Measurements from ENCODE around the gene NFYC. TPM values are rescaled to one million over a fixed set of nuclear protein-coding genes. Genes with fewer than 3 reads are reported as not detected.
A peak's percentile ranks its signal among the peaks of the same experiment; 100 is the strongest.

The NFYC gene
- total RNA-seq, 1 experiment from 2014 or later: 46.5 TPM

GRCh38 chr1:40815420-40815819 lies 123.9 kb downstream of the NFYC start:
- TF ChIP-seq GTF2I (CRISPR knock-in tag; conservative IDR thresholded peaks at IDR 0.05): no peak
- TF ChIP-seq SP1 (CRISPR knock-in tag; conservative IDR thresholded peaks at IDR 0.05): no peak
- TF ChIP-seq ATF2 (CRISPR knock-in tag; IDR thresholded peaks at IDR 0.05; ENCODE audit: borderline replicate concordance, low read depth): no peak
- Mint-ChIP-seq H3K27me3 (ENCODE audit: low read depth) (peaks cover 21% of the 10 kb centered on the region), H3K9me3 (no peaks in the 10 kb centered on the region), H3K4me1 (peaks cover 11% of the 10 kb centered on the region; the same call in 1 of the 2 replicates), H3K4me3 (no peak overlapping the region), H3K36me3 (no peaks in the 10 kb centered on the region), H3K27ac (no peak overlapping the region)
- no peak for ATAC-seq
- ChIA-PET CTCF (interaction anchor here (0.6 to 0.9 kb wide), 4 partner anchors 9 to 73 kb away, joined by 3 to 4 read pairs (median 3); no protein-coding TSS in a partner anchor), POLR2A (no interaction called here)
- DNase-seq (ENCODE audit: low spot score): no peak

GRCh38 chr1:40817791-40818263 lies 126.3 kb downstream of the NFYC start:
- ATAC-seq (no peak), DNase-seq (ENCODE audit: low spot score) (no peak)
- TF ChIP-seq TEAD4 (CRISPR knock-in tag; IDR thresholded peaks at IDR 0.05) (no peak), NR1H2 (CRISPR knock-in tag; IDR thresholded peaks at IDR 0.05) (no peak), ZBTB43 (CRISPR knock-in tag; IDR thresholded peaks at IDR 0.05) (0 out of 2 replicates have a peak, but pooled peaks have one; percentile 26)
- H3K27me3 Mint-ChIP-seq (ENCODE audit: low read depth): peaks cover 21% of the 10 kb centered on the region
- H3K36me3 Mint-ChIP-seq: no peaks in the 10 kb centered on the region
- H3K27ac Mint-ChIP-seq: no peak overlapping the region
- ChIA-PET CTCF (interaction anchor here (0.9 to 1.3 kb wide), 3 partner anchors 44 to 131 kb away, joined by 3 read pairs; partner anchors contain the start of gene CITED4), POLR2A (no interaction called here)
- H3K4me3 Mint-ChIP-seq: peak overlapping the region; percentile 68
- no peaks in the 10 kb centered on the region for H3K9me3 Mint-ChIP-seq
- peaks cover 11% of the 10 kb centered on the region; the same call in 1 of the 2 replicates for H3K4me1 Mint-ChIP-seq

GRCh38 chr1:40818264-40818961 lies 126.9 kb downstream of the NFYC start:
- Mint-ChIP-seq H3K27me3 (ENCODE audit: low read depth) (peaks cover 21% of the 10 kb centered on the region), H3K4me1 (peaks cover 11% of the 10 kb centered on the region; the same call in 1 of the 2 replicates), H3K9me3 (no peaks in the 10 kb centered on the region), H3K27ac (no peak overlapping the region), H3K4me3 (peak overlapping the region; percentile 68), H3K36me3 (no peaks in the 10 kb centered on the region)
- ChIA-PET CTCF (interaction anchor here (1.2 to 1.3 kb wide), 4 partner anchors 12 to 134 kb away, joined by 3 to 5 read pairs (median 4); partner anchors contain the start of gene CITED4), POLR2A (no interaction called here)
- ATAC-seq (peak; percentile 96), DNase-seq (ENCODE audit: low spot score) (peak; percentile 97)
- TF ChIP-seq ATF3 (CRISPR knock-in tag; conservative IDR thresholded peaks at IDR 0.05): no peak
- TF ChIP-seq SP1 (CRISPR knock-in tag; conservative IDR thresholded peaks at IDR 0.05): peak; percentile 43; the same call in 1 of the 2 replicates
- TF ChIP-seq ZNF423 (CRISPR knock-in tag; IDR thresholded peaks at IDR 0.05): no peak
- TF ChIP-seq ZNF232 (CRISPR knock-in tag; IDR thresholded peaks at IDR 0.05): 0 out of 2 replicates have a peak, but pooled peaks have one; percentile 68
- TF ChIP-seq CREB1 (CRISPR knock-in tag; IDR thresholded peaks at IDR 0.05): peak; percentile 55; the same call in 1 of the 2 replicates
- TF ChIP-seq ETV6 (CRISPR knock-in tag; IDR thresholded peaks at IDR 0.05): peak; percentile 27; the same call in 1 of the 2 replicates
- peak; percentile 68; the same call in 1 of the 2 replicates for TF ChIP-seq MAX (CRISPR knock-in tag; IDR thresholded peaks at IDR 0.05)
- TF ChIP-seq ESRRA (CRISPR knock-in tag; IDR thresholded peaks at IDR 0.05; ENCODE audit: borderline replicate concordance): 0 out of 2 replicates have a peak, but pooled peaks have one; percentile 39
- no peak for TF ChIP-seq ZNF512 (CRISPR knock-in tag; IDR thresholded peaks at IDR 0.05; ENCODE audit: borderline replicate concordance)
- TF ChIP-seq SMAD3 (CRISPR knock-in tag; IDR thresholded peaks at IDR 0.05; ENCODE audit: borderline replicate concordance): 0 out of 2 replicates have a peak, but pooled peaks have one; percentile 39
- 0 out of 2 replicates have a peak, but pooled peaks have one; percentile 38 for TF ChIP-seq IRF1 (CRISPR knock-in tag; IDR thresholded peaks at IDR 0.05)
- peak; percentile 65; the same call in 1 of the 2 replicates for TF ChIP-seq ZBTB43 (CRISPR knock-in tag; IDR thresholded peaks at IDR 0.05)
- TF ChIP-seq SOX15 (CRISPR knock-in tag; IDR thresholded peaks at IDR 0.05): no peak
- no peak for TF ChIP-seq ZNF317 (CRISPR knock-in tag; IDR thresholded peaks at IDR 0.05; ENCODE audit: borderline replicate concordance, low read depth)
- TF ChIP-seq FOXP4 (CRISPR knock-in tag; IDR thresholded peaks at IDR 0.05): peak; percentile 20; the same call in 1 of the 2 replicates
